DND-41 (cell line): Measurements from ENCODE around the gene PUM1.

Source experiments
- EZH2 ChIP-seq: IDR thresholded peaks from 3 replicates; pipeline ENCODE4 v1.6.1; 2012; ENCODE audit warnings: borderline replicate concordance, low read depth, mild to moderate bottlenecking, moderate library complexity, low read length, inconsistent platforms; ENCODE audit not compliant: severe bottlenecking
- TF ChIP-seq, protein P1 (sequence below): IDR thresholded peaks from 2 replicates; pipeline ENCODE4 v1.5.1; 2012; ENCODE audit warnings: borderline replicate concordance, low read length, moderate library complexity, mild to moderate bottlenecking; ENCODE audit not compliant: poor library complexity, severe bottlenecking; ENCODE audit errors: extremely low read depth

DNA sequence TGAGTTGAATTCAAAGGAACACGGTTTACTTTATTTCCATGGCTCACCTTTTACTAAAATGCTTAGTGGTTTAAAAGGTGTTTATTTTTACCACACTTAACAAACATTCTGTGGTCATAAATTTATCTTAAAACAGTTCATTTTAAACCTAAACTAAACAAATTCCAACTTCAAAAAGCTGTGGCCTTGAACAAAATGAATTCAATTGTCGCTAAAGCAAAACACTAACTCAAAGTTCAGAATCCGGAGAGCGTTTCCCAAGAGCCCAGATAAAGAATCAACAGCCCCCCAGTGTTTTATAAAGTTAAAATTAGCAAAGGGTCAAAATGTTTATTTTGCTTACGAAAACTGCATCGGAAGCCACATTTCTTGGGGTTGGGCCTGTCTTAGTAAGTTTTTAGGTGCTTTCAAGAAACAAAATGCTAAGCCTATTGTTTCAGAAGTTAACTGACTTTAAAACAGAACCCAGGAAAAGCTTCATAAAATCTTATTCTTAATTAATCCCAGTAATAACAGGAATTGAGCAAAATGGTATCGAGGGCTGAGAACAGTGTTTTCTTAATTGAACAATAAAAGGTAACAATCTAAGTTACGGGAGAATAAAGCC, 1.3 kb downstream of the PUM1 start:
- TF ChIP-seq, protein P1, sequence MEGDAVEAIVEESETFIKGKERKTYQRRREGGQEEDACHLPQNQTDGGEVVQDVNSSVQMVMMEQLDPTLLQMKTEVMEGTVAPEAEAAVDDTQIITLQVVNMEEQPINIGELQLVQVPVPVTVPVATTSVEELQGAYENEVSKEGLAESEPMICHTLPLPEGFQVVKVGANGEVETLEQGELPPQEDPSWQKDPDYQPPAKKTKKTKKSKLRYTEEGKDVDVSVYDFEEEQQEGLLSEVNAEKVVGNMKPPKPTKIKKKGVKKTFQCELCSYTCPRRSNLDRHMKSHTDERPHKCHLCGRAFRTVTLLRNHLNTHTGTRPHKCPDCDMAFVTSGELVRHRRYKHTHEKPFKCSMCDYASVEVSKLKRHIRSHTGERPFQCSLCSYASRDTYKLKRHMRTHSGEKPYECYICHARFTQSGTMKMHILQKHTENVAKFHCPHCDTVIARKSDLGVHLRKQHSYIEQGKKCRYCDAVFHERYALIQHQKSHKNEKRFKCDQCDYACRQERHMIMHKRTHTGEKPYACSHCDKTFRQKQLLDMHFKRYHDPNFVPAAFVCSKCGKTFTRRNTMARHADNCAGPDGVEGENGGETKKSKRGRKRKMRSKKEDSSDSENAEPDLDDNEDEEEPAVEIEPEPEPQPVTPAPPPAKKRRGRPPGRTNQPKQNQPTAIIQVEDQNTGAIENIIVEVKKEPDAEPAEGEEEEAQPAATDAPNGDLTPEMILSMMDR = no peak
- TF ChIP-seq EZH2 = no peak
